ENCODE results near the gene FKRP.

Gene FKRP

DNA sequence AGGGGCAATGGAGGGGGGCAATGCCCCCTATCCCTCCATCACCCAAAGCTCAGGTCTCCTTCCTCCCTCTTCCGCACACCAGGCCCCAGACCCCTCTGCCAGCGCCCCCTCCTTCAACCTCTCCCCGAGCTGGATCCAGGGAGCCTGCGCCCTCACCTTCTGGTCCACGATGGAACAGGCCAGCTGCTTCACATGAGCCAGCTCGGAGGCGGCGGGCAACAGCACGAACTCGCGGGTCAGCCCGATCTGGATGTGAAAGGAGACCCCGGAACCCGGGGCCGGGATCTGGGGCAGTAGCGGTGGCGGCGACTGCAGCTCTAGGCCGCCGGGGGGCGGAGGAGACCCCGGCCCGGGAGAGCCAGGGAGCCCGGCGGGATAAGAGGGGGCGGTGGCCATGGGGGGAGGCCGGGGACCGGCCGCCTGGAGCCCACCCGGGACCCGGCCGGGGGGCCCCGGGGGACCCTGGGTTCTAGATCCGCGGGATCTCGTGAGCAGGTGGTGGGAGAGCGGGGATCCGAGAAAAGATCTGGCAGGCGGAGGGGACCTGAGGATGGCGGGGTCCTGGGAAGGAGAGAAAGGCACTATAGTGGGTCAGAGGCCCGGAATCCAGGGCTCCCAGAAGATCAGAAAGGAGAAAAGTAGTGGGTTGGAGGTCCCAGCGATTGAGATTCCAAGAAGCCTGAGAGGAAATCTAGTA, 29.7 kb upstream of the FKRP start:
- peak overlapping the region; percentile 64 to 89 for H3K27ac ChIP-seq (ENCODE audit: insufficient read depth in 1 of 2, low read depth in 1 of 2, low read length in 2 of 2, poor library complexity in 1 of 2, severe bottlenecking in 2 of 2)
- peaks cover 17 to 71% (median 61%) of the 10 kb centered on the region in 4 experiments for H3K4me1 ChIP-seq (ENCODE audit: control extremely low read depth in 1 of 4, control insufficient read depth in 4 of 4, insufficient read depth in 4 of 4, low read length in 3 of 4)
- WGBS (ENCODE audit: insufficient coverage): 0% methylated on average over 29 of the region's 42 CpGs
- DNase-seq: no peak
- POLR2A ChIA-PET: interaction anchor here (0.6 to 2.8 kb wide), 4 partner anchors 10 to 510 kb away, joined by 3 to 15 read pairs (median 4); no protein-coding TSS in a partner anchor
- CTCF ChIA-PET: interaction anchor here (5.1 to 16.2 kb wide), 2 partner anchors 12 to 14 kb away, joined by 37 to 356 read pairs; no protein-coding TSS in a partner anchor
- peaks cover 2 to 28% (median 14%) of the 10 kb centered on the region in 4 experiments for H3K36me3 ChIP-seq (ENCODE audit: control insufficient read depth in 4 of 4, insufficient read depth in 4 of 4, low read length in 3 of 4)
- H3K4me3 ChIP-seq (ENCODE audit: control insufficient read depth in 1 of 7, extremely low read depth in 1 of 7, insufficient read depth in 4 of 7, low read depth in 2 of 7, low read length in 6 of 7): peak overlapping the region; percentile 67 to 96 (median 84)
- no peaks in the 10 kb centered on the region for H3K27me3 ChIP-seq (replicated peaks in 2 of 5; ENCODE audit: control insufficient read depth in 4 of 5, insufficient read depth in 5 of 5, low read length in 4 of 5)
- H3K9me3 ChIP-seq (ENCODE audit: control extremely low read depth in 1 of 5, control insufficient read depth in 4 of 5, insufficient read depth in 2 of 5, low read depth in 1 of 5, low read length in 4 of 5): no peaks in the 10 kb centered on the region

DNA sequence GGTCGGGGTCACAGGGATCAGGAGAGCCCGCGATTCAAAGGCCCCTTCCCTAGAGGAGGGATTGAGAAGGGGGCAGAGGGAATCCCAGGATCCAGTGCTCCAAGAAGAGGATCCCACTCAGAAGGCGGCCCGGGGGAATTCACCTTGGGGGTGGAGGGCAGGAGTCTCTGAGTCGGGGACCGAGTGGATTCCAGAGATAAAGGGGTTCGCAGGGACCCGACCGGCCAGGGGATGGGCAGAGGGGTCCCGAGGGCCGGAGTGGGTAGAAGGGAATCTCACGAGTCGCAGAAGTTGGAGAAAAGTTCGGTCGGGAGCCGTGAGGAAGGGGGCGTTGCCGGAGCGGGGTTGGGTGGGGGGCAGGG, 29.2 kb upstream of the FKRP start:
- Histone ChIP-seq H3K9me3 (ENCODE audit: control extremely low read depth in 1 of 5, control insufficient read depth in 4 of 5, insufficient read depth in 2 of 5, low read depth in 1 of 5, low read length in 4 of 5) (no peaks in the 10 kb centered on the region), H3K36me3 (ENCODE audit: control insufficient read depth in 4 of 4, insufficient read depth in 4 of 4, low read length in 3 of 4) (peaks cover 2 to 33% (median 17%) of the 10 kb centered on the region in 4 experiments), H3K27me3 (replicated peaks in 2 of 5; ENCODE audit: control insufficient read depth in 4 of 5, insufficient read depth in 5 of 5, low read length in 4 of 5) (no peaks in the 10 kb centered on the region), H3K4me1 (ENCODE audit: control extremely low read depth in 1 of 4, control insufficient read depth in 4 of 4, insufficient read depth in 4 of 4, low read length in 3 of 4) (peaks cover 17 to 76% (median 63%) of the 10 kb centered on the region in 4 experiments), H3K27ac (ENCODE audit: insufficient read depth in 1 of 2, low read depth in 1 of 2, low read length in 2 of 2, poor library complexity in 1 of 2, severe bottlenecking in 2 of 2) (peak overlapping the region; percentile 64 to 89), H3K4me3 (ENCODE audit: control insufficient read depth in 1 of 7, extremely low read depth in 1 of 7, insufficient read depth in 4 of 7, low read depth in 2 of 7, low read length in 6 of 7) (peak overlapping the region; percentile 67 to 96 (median 84))
- no peak for DNase-seq
- ChIA-PET POLR2A (interaction anchor here (0.8 to 1.7 kb wide), 2 partner anchors 10 to 15 kb away, joined by 3 to 4 read pairs; no protein-coding TSS in a partner anchor), CTCF (interaction anchor here (5.1 to 16.2 kb wide), 2 partner anchors 12 to 13 kb away, joined by 37 to 356 read pairs; no protein-coding TSS in a partner anchor)
- WGBS (ENCODE audit: insufficient coverage): under 1% methylated on average over 17 of the region's 20 CpGs

GRCh38 chr19:46717034-46717715, 28.7 kb upstream of the FKRP start, which contains the start of gene PRKD2:
TSS of gene PRKD2 (minus strand) at chr19:46717114. CDS start at chr19:46716370, 744 bp downstream.
- Histone ChIP-seq H3K4me3 (ENCODE audit: control insufficient read depth in 1 of 7, extremely low read depth in 1 of 7, insufficient read depth in 4 of 7, low read depth in 2 of 7, low read length in 6 of 7) (peak within 1 kb of the TSS; percentile 67 to 96 (median 84)), H3K36me3 (ENCODE audit: control insufficient read depth in 4 of 4, insufficient read depth in 4 of 4, low read length in 3 of 4) (peaks cover 2 to 38% (median 19%) of the 10 kb centered on the region in 4 experiments), H3K27me3 (replicated peaks in 2 of 5; ENCODE audit: control insufficient read depth in 4 of 5, insufficient read depth in 5 of 5, low read length in 4 of 5) (no peaks in the 10 kb centered on the region), H3K27ac (ENCODE audit: insufficient read depth in 1 of 2, low read depth in 1 of 2, low read length in 2 of 2, poor library complexity in 1 of 2, severe bottlenecking in 2 of 2) (peak within 1 kb of the TSS; percentile 64 to 89), H3K9me3 (ENCODE audit: control extremely low read depth in 1 of 5, control insufficient read depth in 4 of 5, insufficient read depth in 2 of 5, low read depth in 1 of 5, low read length in 4 of 5) (no peaks in the 10 kb centered on the region), H3K4me1 (ENCODE audit: control extremely low read depth in 1 of 4, control insufficient read depth in 4 of 4, insufficient read depth in 4 of 4, low read length in 3 of 4) (peaks cover 17 to 82% (median 68%) of the 10 kb centered on the region in 4 experiments)
- WGBS (ENCODE audit: insufficient coverage): 0% methylated on average over 34 of the region's 52 CpGs
- ChIA-PET POLR2A (interaction anchor here (1.7 kb wide), 1 partner anchor 14 kb away, joined by 3 read pairs; no protein-coding TSS in a partner anchor), CTCF (interaction anchor here (2.8 to 16.2 kb wide), 3 partner anchors 12 to 13 kb away, joined by 22 to 356 read pairs (median 37); no protein-coding TSS in a partner anchor)
- DNase-seq: peak; percentile 74 to 84 (median 81)

DNA sequence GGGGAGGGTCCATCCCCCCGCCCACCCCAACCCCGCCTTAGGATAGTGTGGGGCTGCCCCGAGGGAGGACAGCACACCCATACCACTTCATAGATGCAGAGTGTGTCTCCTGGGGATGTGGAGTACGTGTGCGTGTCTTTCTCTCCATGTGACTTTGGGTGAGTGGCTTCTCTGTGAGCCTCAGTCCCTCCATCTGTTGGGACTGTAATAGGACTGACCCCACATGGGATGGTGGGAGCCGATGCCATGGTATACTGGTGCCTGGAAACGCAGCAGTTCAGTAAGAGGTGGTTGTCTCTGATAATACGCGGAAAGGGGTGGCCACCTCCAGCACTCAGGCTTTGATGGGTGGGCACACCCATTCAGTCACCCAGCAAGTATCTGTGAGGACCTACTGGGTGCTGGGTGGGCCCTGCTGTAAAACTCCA, 28.1 kb upstream of the FKRP start:
- Histone ChIP-seq H3K27ac (ENCODE audit: insufficient read depth in 1 of 2, low read depth in 1 of 2, low read length in 2 of 2, poor library complexity in 1 of 2, severe bottlenecking in 2 of 2) (peak overlapping the region in 1 of 2 experiments; percentile 89), H3K36me3 (ENCODE audit: control insufficient read depth in 4 of 4, insufficient read depth in 4 of 4, low read length in 3 of 4) (peaks cover 2 to 43% (median 21%) of the 10 kb centered on the region in 4 experiments), H3K9me3 (ENCODE audit: control extremely low read depth in 1 of 5, control insufficient read depth in 4 of 5, insufficient read depth in 2 of 5, low read depth in 1 of 5, low read length in 4 of 5) (no peaks in the 10 kb centered on the region), H3K27me3 (replicated peaks in 2 of 5; ENCODE audit: control insufficient read depth in 4 of 5, insufficient read depth in 5 of 5, low read length in 4 of 5) (no peaks in the 10 kb centered on the region), H3K4me1 (ENCODE audit: control extremely low read depth in 1 of 4, control insufficient read depth in 4 of 4, insufficient read depth in 4 of 4, low read length in 3 of 4) (peaks cover 17 to 85% (median 70%) of the 10 kb centered on the region in 4 experiments), H3K4me3 (ENCODE audit: control insufficient read depth in 1 of 7, extremely low read depth in 1 of 7, insufficient read depth in 4 of 7, low read depth in 2 of 7, low read length in 6 of 7) (peak overlapping the region in 6 of 7 experiments; percentile 55 to 96 (median 86))
- ChIA-PET POLR2A (interaction anchor here (1.3 kb wide), 1 partner anchor 14 kb away, joined by 5 read pairs; no protein-coding TSS in a partner anchor), CTCF (interaction anchor here (1.1 to 2.8 kb wide), 4 partner anchors 11 to 78 kb away, joined by 3 to 22 read pairs (median 6); no protein-coding TSS in a partner anchor)
- WGBS (ENCODE audit: insufficient coverage): 7% methylated on average over 5 of the region's 9 CpGs
- no peak for DNase-seq

GRCh38 chr19:46718157-46718933, 27.5 kb upstream of the FKRP start:
- POLR2A ChIA-PET: interaction anchor here (1.3 kb wide), 1 partner anchor 13 kb away, joined by 5 read pairs; no protein-coding TSS in a partner anchor
- H3K9me3 ChIP-seq (ENCODE audit: control extremely low read depth in 1 of 5, control insufficient read depth in 4 of 5, insufficient read depth in 2 of 5, low read depth in 1 of 5, low read length in 4 of 5): no peaks in the 10 kb centered on the region
- peaks cover 16 to 89% (median 72%) of the 10 kb centered on the region in 4 experiments for H3K4me1 ChIP-seq (ENCODE audit: control extremely low read depth in 1 of 4, control insufficient read depth in 4 of 4, insufficient read depth in 4 of 4, low read length in 3 of 4)
- H3K27ac ChIP-seq (ENCODE audit: insufficient read depth in 1 of 2, low read depth in 1 of 2, low read length in 2 of 2, poor library complexity in 1 of 2, severe bottlenecking in 2 of 2): peak overlapping the region in 1 of 2 experiments; percentile 89
- WGBS (ENCODE audit: insufficient coverage): 19% methylated on average over 15 of the region's 17 CpGs
- no peaks in the 10 kb centered on the region for H3K27me3 ChIP-seq (replicated peaks in 2 of 5; ENCODE audit: control insufficient read depth in 4 of 5, insufficient read depth in 5 of 5, low read length in 4 of 5)
- CTCF ChIA-PET: interaction anchor here (1.1 to 2.8 kb wide), 4 partner anchors 10 to 79 kb away, joined by 3 to 22 read pairs (median 6); no protein-coding TSS in a partner anchor
- peaks cover 2 to 49% (median 24%) of the 10 kb centered on the region in 4 experiments for H3K36me3 ChIP-seq (ENCODE audit: control insufficient read depth in 4 of 4, insufficient read depth in 4 of 4, low read length in 3 of 4)
- H3K4me3 ChIP-seq (ENCODE audit: control insufficient read depth in 1 of 7, extremely low read depth in 1 of 7, insufficient read depth in 4 of 7, low read depth in 2 of 7, low read length in 6 of 7): peak overlapping the region in 6 of 7 experiments; percentile 55 to 96 (median 86)
- peak; percentile 57 to 85 (median 81) for DNase-seq

All from common myeloid progenitor, CD34-positive (primary cell).